GM12878 (cell line): ENCODE data around the gene SFT2D3. TPM values are rescaled to one million over a fixed set of nuclear protein-coding genes. Genes with fewer than 3 reads are reported as not detected.

ENCODE experiments used
- BHLHE40 ChIP-seq, 2 experiments: fragments of 450-650 bp in 1 of 2; IDR thresholded peaks; 2 replicates each; pipeline ENCODE4 v1.6.1; 2011 to 2017; ENCODE audit warnings: low read depth in 2 of 2, borderline replicate concordance in 1 of 2, improper control_type of control experiment in 1 of 2, low read length in 1 of 2, mild to moderate bottlenecking in 1 of 2
- CBX3 ChIP-seq: fragments of 200-600 bp; sonication (generic); IDR thresholded peaks from 2 replicates; pipeline ENCODE4 v1.6.1; 2016; ENCODE audit warnings: low read depth, borderline replicate concordance
- CHD1 ChIP-seq: IDR thresholded peaks from 2 replicates; pipeline ENCODE4 v1.6.1; 2012; ENCODE audit warnings: low read depth, low read length, improper control_type of control experiment
- CREM ChIP-seq: IDR thresholded peaks from 2 replicates; pipeline ENCODE4 v1.6.1; 2014; ENCODE audit warnings: antibody characterized with exemption, low read depth
- DPF2 ChIP-seq: fragments of 450-650 bp; IDR thresholded peaks from 2 replicates; pipeline ENCODE4 v1.6.1; 2017; ENCODE audit warnings: mild to moderate bottlenecking
- ETV6 ChIP-seq, 2 experiments: fragments of 450-650 bp in 1 of 2; IDR thresholded peaks in 1 of 2; conservative IDR thresholded peaks in 1 of 2; 2 replicates each; pipeline ENCODE4 v1.6.1; 2014; ENCODE audit warnings: antibody characterized with exemption in 1 of 2, borderline replicate concordance in 1 of 2, low read depth in 1 of 2, mild to moderate bottlenecking in 1 of 2, moderate library complexity in 1 of 2
- HDGF ChIP-seq: fragments of 450-650 bp; IDR thresholded peaks from 2 replicates; pipeline ENCODE4 v1.6.1; 2016; ENCODE audit warnings: antibody characterized with exemption
- JUND ChIP-seq: IDR thresholded peaks from 2 replicates; pipeline ENCODE4 v1.6.1; 2012; ENCODE audit warnings: low read depth, mild to moderate bottlenecking, low read length, improper control_type of control experiment, moderate library complexity
- KLF5 ChIP-seq: fragments of 450-650 bp; IDR thresholded peaks from 2 replicates; pipeline ENCODE4 v1.6.1; 2014; ENCODE audit warnings: mild to moderate bottlenecking; ENCODE audit not compliant: partially characterized antibody
- POLR2AphosphoS5 ChIP-seq: IDR thresholded peaks from 2 replicates; pipeline ENCODE4 v1.6.1; 2011; ENCODE audit warnings: mild to moderate bottlenecking, low read length, inconsistent platforms
- RAD51 ChIP-seq: fragments of 450-650 bp; IDR thresholded peaks from 2 replicates; pipeline ENCODE4 v1.6.1; 2016; ENCODE audit warnings: moderate library complexity, mild to moderate bottlenecking, inconsistent platforms
- RB1 ChIP-seq: fragments of 450-650 bp; formaldehyde crosslinking; IDR thresholded peaks from 2 replicates; pipeline ENCODE4 v1.6.1; 2017; ENCODE audit warnings: mild to moderate bottlenecking, borderline replicate concordance
- RFX5 ChIP-seq: IDR thresholded peaks from 2 replicates; pipeline ENCODE4 v1.6.1; 2011; ENCODE audit warnings: low read depth, low read length, improper control_type of control experiment
- SMC3 ChIP-seq: IDR thresholded peaks from 2 replicates; pipeline ENCODE4 v1.6.1; 2011; ENCODE audit warnings: low read length, improper control_type of control experiment, borderline replicate concordance
- SRF ChIP-seq, 2 experiments: IDR thresholded peaks; 2 replicates each; pipeline ENCODE4 v1.6.1; 2011; ENCODE audit warnings: low read depth in 2 of 2, low read length in 2 of 2, mild to moderate bottlenecking in 1 of 2, moderate library complexity in 1 of 2
- TCF3 ChIP-seq: IDR thresholded peaks from 2 replicates; pipeline ENCODE4 v1.6.1; 2012; ENCODE audit warnings: low read depth, mild to moderate bottlenecking, low read length, borderline replicate concordance; ENCODE audit not compliant: insufficient read depth
- YBX1 ChIP-seq: fragments of 450-650 bp; IDR thresholded peaks from 2 replicates; pipeline ENCODE4 v1.6.1; 2016; ENCODE audit warnings: antibody characterized with exemption
- ZNF207 ChIP-seq: fragments of 450-650 bp; IDR thresholded peaks from 2 replicates; pipeline ENCODE4 v1.6.1; 2014; ENCODE audit warnings: antibody characterized with exemption, mild to moderate bottlenecking, borderline replicate concordance
- ZSCAN29 ChIP-seq: fragments of 450-650 bp; IDR thresholded peaks from 2 replicates; pipeline ENCODE4 v1.6.1; 2017; ENCODE audit warnings: mild to moderate bottlenecking, moderate library complexity
- polyA plus RNA-seq, 11 experiments: library from polyadenylated mRNA; depleted of rRNA in 4 of 11; unstranded in 6 of 11; stranded (reverse) in 5 of 11; fragments of >200 nt; fragmentation: Nextera tagmentation in 4 of 11; fragmentation: Illumina TruSeq in 1 of 11; extraction: Ambion mirVana in 4 of 11; extraction: Trizol in 1 of 11; gene quantifications; 1 replicate in 1 of 11; 2 replicates in 10 of 11; pipeline versions ENCODE4 v1.2.1 to v1.2.3, GENCODE V29; 2011 to 2016; ENCODE audit warnings: inconsistent platforms in 2 of 11, missing spikeins in 2 of 11, low read depth in 1 of 11
- total RNA-seq, 4 experiments: library from RNA; depleted of rRNA in 3 of 4; stranded (reverse); fragments of >200 nt in 3 of 4; fragmentation: Illumina TruSeq in 1 of 4; extraction: Trizol in 1 of 4; gene quantifications; 2 replicates each; pipeline versions ENCODE4 v1.2.1 to v1.2.3, GENCODE V29; 2013 to 2021
- TF ChIP-seq, protein P1 (sequence below): IDR thresholded peaks from 2 replicates; pipeline ENCODE4 v1.6.1; 2011; ENCODE audit warnings: low read depth, low read length, improper control_type of control experiment, borderline replicate concordance
- TF ChIP-seq, protein P2 (sequence below): fragments of 450-650 bp; IDR thresholded peaks from 2 replicates; pipeline ENCODE4 v1.6.1; 2018; ENCODE audit warnings: borderline replicate concordance, mild to moderate bottlenecking; ENCODE audit not compliant: partially characterized antibody
- TF ChIP-seq, protein P3 (sequence below): fragments of 450-650 bp; IDR thresholded peaks from 2 replicates; pipeline ENCODE4 v1.6.1; 2017; ENCODE audit warnings: mild to moderate bottlenecking, low read depth, inconsistent platforms; ENCODE audit not compliant: poor library complexity, severe bottlenecking
- TF ChIP-seq, protein P4 (sequence below): fragments of 450-650 bp; conservative IDR thresholded peaks from 2 replicates; pipeline ENCODE4 v1.6.1; 2017; ENCODE audit warnings: mild to moderate bottlenecking, moderate library complexity

SFT2D3 gene
- total and polyA plus RNA-seq, 10 of the 15 experiments (the other 5 are each of a cell fraction or from before 2014, with no cell fraction given), result 4.2 to 8.4 (median 6.6) TPM; not detected in 4

DNA sequence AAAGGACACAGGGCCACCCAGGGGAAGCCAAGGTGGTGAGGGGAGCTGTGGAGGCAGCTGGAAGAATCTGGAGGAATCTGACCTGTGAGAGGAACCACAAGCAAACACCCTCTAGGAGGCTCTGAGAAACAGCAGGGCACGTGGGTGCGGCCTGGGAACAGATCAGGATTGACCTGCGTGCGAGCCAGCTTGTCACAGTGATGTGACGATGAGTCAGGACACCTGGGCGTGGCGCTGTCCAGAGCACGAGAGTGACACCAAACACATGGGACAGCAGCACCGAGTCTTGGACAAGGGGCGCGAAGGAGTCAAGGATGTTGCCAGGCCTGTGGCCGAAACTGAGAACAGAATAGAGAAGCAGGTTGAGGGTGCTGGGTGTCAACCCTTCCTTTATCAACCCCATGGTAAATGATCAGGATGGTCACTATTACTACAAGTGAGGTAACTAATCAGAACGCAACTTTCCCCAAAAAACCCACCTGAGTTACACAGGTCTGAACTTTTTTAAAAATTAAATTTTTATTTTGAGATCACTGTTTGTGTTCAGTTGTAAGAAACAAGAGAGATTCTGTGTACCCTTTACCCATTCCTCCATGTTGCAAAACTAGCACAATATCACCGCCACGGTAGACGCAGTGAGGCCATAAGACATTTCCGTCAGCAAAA, 637 bp upstream of the SFT2D3 start (continued):
- peak; percentile 80 for TF ChIP-seq ZNF207
- no peak for TF ChIP-seq CBX3
- peak; percentile 60 for TF ChIP-seq KLF5
- peak; percentile 13; the same call in 1 of the 2 replicates for TF ChIP-seq SMC3
- TF ChIP-seq, protein P1, sequence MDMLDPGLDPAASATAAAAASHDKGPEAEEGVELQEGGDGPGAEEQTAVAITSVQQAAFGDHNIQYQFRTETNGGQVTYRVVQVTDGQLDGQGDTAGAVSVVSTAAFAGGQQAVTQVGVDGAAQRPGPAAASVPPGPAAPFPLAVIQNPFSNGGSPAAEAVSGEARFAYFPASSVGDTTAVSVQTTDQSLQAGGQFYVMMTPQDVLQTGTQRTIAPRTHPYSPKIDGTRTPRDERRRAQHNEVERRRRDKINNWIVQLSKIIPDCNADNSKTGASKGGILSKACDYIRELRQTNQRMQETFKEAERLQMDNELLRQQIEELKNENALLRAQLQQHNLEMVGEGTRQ, result no peak; the same call in 1 of the 2 replicates
- peak in 1 of 2 experiments; percentile 43; a peak in 2 of 4 replicates for TF ChIP-seq ETV6 (conservative IDR thresholded peaks at IDR 0.05 in 1 of 2, IDR thresholded peaks at IDR 0.05 in 1 of 2; ENCODE audit: borderline replicate concordance in 1 of 2, low read depth in 1 of 2)
- TF ChIP-seq SRF (IDR thresholded peaks at IDR 0.05; ENCODE audit: low read depth in 2 of 2, low read length in 2 of 2), result no peak
- TF ChIP-seq, protein P2, sequence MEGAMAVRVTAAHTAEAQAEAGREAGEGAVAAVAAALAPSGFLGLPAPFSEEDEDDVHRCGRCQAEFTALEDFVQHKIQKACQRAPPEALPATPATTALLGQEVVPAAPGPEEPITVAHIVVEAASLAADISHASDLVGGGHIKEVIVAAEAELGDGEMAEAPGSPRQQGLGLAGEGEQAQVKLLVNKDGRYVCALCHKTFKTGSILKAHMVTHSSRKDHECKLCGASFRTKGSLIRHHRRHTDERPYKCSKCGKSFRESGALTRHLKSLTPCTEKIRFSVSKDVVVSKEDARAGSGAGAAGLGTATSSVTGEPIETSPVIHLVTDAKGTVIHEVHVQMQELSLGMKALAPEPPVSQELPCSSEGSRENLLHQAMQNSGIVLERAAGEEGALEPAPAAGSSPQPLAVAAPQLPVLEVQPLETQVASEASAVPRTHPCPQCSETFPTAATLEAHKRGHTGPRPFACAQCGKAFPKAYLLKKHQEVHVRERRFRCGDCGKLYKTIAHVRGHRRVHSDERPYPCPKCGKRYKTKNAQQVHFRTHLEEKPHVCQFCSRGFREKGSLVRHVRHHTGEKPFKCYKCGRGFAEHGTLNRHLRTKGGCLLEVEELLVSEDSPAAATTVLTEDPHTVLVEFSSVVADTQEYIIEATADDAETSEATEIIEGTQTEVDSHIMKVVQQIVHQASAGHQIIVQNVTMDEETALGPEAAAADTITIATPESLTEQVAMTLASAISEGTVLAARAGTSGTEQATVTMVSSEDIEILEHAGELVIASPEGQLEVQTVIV, result peak; percentile 10
- TF ChIP-seq TCF3, result peak; percentile 84
- TF ChIP-seq RAD51, result peak; percentile 76
- no peak for TF ChIP-seq POLR2AphosphoS5
- peak; percentile 69 for TF ChIP-seq HDGF
- no peak for TF ChIP-seq ZSCAN29
- TF ChIP-seq BHLHE40 (IDR thresholded peaks at IDR 0.05; ENCODE audit: borderline replicate concordance in 1 of 2, low read depth in 2 of 2, low read length in 1 of 2), result peak; percentile 95 to 98
- peak; percentile 58; the same call in 1 of the 2 replicates for TF ChIP-seq RB1
- TF ChIP-seq, protein P3, sequence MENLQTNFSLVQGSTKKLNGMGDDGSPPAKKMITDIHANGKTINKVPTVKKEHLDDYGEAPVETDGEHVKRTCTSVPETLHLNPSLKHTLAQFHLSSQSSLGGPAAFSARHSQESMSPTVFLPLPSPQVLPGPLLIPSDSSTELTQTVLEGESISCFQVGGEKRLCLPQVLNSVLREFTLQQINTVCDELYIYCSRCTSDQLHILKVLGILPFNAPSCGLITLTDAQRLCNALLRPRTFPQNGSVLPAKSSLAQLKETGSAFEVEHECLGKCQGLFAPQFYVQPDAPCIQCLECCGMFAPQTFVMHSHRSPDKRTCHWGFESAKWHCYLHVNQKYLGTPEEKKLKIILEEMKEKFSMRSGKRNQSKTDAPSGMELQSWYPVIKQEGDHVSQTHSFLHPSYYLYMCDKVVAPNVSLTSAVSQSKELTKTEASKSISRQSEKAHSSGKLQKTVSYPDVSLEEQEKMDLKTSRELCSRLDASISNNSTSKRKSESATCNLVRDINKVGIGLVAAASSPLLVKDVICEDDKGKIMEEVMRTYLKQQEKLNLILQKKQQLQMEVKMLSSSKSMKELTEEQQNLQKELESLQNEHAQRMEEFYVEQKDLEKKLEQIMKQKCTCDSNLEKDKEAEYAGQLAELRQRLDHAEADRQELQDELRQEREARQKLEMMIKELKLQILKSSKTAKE, result peak; percentile 68
- peak; percentile 92 for TF ChIP-seq CREM
- TF ChIP-seq RFX5, result no peak
- TF ChIP-seq, protein P4, sequence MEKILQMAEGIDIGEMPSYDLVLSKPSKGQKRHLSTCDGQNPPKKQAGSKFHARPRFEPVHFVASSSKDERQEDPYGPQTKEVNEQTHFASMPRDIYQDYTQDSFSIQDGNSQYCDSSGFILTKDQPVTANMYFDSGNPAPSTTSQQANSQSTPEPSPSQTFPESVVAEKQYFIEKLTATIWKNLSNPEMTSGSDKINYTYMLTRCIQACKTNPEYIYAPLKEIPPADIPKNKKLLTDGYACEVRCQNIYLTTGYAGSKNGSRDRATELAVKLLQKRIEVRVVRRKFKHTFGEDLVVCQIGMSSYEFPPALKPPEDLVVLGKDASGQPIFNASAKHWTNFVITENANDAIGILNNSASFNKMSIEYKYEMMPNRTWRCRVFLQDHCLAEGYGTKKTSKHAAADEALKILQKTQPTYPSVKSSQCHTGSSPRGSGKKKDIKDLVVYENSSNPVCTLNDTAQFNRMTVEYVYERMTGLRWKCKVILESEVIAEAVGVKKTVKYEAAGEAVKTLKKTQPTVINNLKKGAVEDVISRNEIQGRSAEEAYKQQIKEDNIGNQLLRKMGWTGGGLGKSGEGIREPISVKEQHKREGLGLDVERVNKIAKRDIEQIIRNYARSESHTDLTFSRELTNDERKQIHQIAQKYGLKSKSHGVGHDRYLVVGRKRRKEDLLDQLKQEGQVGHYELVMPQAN, result no peak
- TF ChIP-seq DPF2, result peak; percentile 82; the same call in 1 of the 2 replicates
- TF ChIP-seq JUND, result 0 out of 2 replicates have a peak, but pooled peaks have one; percentile 39
- no peak for TF ChIP-seq YBX1
- TF ChIP-seq CHD1, result no peak
